ENCODE results near the gene CCDC92B.

Gene CCDC92B

DNA sequence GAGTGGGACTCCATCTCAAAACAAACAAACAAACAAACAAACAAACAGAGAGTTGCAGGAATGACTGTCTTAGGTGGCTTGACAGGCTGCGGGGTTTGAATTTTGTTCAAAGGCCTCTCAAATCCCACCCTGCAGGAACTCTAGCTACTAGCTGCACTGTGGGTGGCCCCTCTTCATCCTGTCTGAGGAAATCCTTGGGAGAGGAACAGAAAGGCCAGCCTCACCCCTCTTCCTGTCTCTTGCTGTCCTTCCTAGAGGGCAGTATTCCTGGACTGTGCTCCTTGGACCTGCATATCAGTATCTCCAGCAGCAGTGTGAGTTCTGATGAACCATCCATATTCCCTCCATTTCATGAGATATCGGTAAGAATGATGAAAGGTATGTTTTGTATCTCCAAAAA is 2.0 kb upstream of the CCDC92B start:
- Mint-ChIP-seq H3K27me3 (ENCODE audit: low read depth) (peaks cover 85% of the 10 kb centered on the region), H3K27ac (no peak overlapping the region), H3K4me1 (no peaks in the 10 kb centered on the region), H3K9me3 (no peaks in the 10 kb centered on the region), H3K36me3 (ENCODE audit: low read depth) (no peaks in the 10 kb centered on the region), H3K4me3 (no peak overlapping the region)
- TF ChIP-seq, protein P1, sequence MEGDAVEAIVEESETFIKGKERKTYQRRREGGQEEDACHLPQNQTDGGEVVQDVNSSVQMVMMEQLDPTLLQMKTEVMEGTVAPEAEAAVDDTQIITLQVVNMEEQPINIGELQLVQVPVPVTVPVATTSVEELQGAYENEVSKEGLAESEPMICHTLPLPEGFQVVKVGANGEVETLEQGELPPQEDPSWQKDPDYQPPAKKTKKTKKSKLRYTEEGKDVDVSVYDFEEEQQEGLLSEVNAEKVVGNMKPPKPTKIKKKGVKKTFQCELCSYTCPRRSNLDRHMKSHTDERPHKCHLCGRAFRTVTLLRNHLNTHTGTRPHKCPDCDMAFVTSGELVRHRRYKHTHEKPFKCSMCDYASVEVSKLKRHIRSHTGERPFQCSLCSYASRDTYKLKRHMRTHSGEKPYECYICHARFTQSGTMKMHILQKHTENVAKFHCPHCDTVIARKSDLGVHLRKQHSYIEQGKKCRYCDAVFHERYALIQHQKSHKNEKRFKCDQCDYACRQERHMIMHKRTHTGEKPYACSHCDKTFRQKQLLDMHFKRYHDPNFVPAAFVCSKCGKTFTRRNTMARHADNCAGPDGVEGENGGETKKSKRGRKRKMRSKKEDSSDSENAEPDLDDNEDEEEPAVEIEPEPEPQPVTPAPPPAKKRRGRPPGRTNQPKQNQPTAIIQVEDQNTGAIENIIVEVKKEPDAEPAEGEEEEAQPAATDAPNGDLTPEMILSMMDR (IDR thresholded peaks at IDR 0.05; ENCODE audit: unreplicated experiment in 3 of 3), result no peak

- Mint-ChIP-seq H3K4me3 (peak overlapping the region in 2 of 3 experiments; percentile 7 to 37), H3K27me3 (ENCODE audit: low read depth) (peaks cover 81% of the 10 kb centered on the region), H3K27ac (no peak overlapping the region), H3K4me1 (no peaks in the 10 kb centered on the region), H3K36me3 (ENCODE audit: low read depth) (no peaks in the 10 kb centered on the region), H3K9me3 (no peaks in the 10 kb centered on the region)
- TF ChIP-seq, protein P1 (IDR thresholded peaks at IDR 0.05; ENCODE audit: unreplicated experiment in 3 of 3), result no peak
These were observed 1.3 kb upstream of the CCDC92B start for GRCh38 chr17:2750721-2751120.

- Mint-ChIP-seq H3K4me3 (peak overlapping the region in 2 of 3 experiments; percentile 13 to 36), H3K27ac (no peak overlapping the region), H3K36me3 (ENCODE audit: low read depth) (no peaks in the 10 kb centered on the region), H3K4me1 (peaks cover 4% of the 10 kb centered on the region), H3K27me3 (ENCODE audit: low read depth) (peaks cover 84% of the 10 kb centered on the region), H3K9me3 (no peaks in the 10 kb centered on the region)
- TF ChIP-seq, protein P1 (IDR thresholded peaks at IDR 0.05; ENCODE audit: unreplicated experiment in 3 of 3), result no peak
These were observed 331 bp upstream of the CCDC92B start for GRCh38 chr17:2749784-2750181.

DNA sequence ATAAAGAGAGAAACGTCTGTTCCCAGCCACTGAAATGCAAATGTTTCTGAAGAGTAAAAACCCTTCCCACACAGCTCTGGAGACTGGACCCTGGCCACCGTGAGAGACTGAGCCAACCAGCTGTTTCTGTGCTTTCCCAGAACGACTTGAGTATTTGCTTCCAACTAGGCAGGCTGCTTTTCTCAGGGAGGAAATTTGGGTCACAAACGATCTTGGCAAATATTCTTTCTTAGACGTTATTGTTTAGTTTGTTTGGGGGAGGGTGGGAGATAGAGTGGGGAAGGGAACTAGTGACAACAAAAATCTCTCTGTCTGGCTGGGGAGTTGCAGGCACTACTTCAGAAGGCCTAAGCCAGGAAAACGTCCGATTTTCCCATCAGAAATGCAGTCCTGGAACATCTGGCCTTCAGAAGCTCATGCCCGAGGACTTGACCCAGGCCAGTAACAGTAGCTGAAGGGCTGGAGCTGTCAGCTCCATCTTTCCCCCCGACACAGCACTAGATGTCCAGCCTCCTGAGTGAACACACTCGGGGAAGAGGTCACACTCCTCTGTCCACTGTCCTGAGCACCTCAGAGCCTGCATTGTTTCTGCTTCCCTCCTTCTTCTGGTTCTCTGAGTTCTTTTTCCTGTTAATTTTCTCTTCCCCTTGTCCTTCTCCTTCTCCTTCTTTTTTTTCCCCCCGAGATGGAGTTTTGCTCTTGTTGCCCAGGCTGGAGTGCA is 4.0 kb downstream of the CCDC92B start:
- Mint-ChIP-seq H3K4me1 (peaks cover 4% of the 10 kb centered on the region), H3K36me3 (ENCODE audit: low read depth) (no peaks in the 10 kb centered on the region), H3K27me3 (ENCODE audit: low read depth) (peaks cover 70% of the 10 kb centered on the region), H3K4me3 (no peak overlapping the region), H3K9me3 (no peaks in the 10 kb centered on the region), H3K27ac (no peak overlapping the region)
- TF ChIP-seq, protein P1 (IDR thresholded peaks at IDR 0.05; ENCODE audit: unreplicated experiment in 3 of 3), result no peak

DNA sequence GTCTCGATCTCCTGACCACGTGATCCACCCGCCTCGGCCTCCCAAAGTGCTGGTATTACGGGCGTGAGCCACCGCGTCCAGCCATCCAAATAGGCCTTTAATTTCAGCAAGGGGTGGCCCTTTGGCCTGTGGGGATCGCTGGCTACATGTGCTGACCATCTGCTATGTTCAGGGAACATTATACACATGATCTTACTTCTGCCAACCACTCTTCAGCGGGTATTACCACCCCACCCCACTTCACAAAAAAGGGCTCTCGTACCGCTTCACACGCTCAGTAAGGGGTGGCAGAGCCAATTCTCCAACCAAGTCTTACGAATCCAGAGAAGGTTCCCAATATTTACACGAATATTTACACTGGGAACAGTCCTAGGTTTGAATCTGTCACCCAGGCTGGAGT is 11.8 kb downstream of the CCDC92B start:
- H3K4me1 Mint-ChIP-seq, result no peaks in the 10 kb centered on the region
- no peak overlapping the region for H3K27ac Mint-ChIP-seq
- TF ChIP-seq, protein P1 (IDR thresholded peaks at IDR 0.05; ENCODE audit: unreplicated experiment in 3 of 3), result no peak
- H3K9me3 Mint-ChIP-seq, result no peaks in the 10 kb centered on the region
- H3K27me3 Mint-ChIP-seq (ENCODE audit: low read depth), result peaks cover 15% of the 10 kb centered on the region
- H3K36me3 Mint-ChIP-seq (ENCODE audit: low read depth), result no peaks in the 10 kb centered on the region
- no peak overlapping the region for H3K4me3 Mint-ChIP-seq

DNA sequence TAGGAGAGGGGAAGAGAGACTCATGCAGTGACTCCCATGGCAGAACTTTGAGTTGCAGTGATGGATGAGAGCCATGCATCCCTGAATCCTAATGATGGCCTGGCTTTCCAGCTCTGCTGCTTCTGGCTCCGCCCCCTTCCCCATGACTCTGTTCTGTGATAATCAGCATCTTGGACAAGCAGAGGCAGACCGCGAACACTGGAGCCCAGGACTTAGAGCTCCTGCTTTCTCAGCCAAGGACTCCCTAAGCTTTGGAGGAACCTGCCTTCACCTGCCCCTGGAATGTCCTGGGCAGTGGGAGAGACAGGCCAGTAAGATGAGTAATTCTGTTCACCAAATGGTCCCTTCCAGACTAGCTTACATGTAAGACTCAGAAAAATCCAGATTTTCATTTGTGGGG is 12.5 kb downstream of the CCDC92B start:
- Mint-ChIP-seq H3K4me1 (no peaks in the 10 kb centered on the region), H3K9me3 (no peaks in the 10 kb centered on the region), H3K36me3 (ENCODE audit: low read depth) (no peaks in the 10 kb centered on the region), H3K4me3 (no peak overlapping the region), H3K27ac (no peak overlapping the region), H3K27me3 (ENCODE audit: low read depth) (peaks cover 15% of the 10 kb centered on the region)
- TF ChIP-seq, protein P1 (IDR thresholded peaks at IDR 0.05; ENCODE audit: unreplicated experiment in 3 of 3), result no peak

Measured in nephron (organoid).